NCI-H1092 treated with DMSO at 0.1 percent for 48 hours (cell line): ENCODE measurements around the gene BEST2.
A peak's percentile ranks its signal among the peaks of the same experiment; 100 is the strongest.

ENCODE experiments used
- DNase-seq: peaks from one replicate; lab custom pipeline; 2025; lab: John Stamatoyannopoulos, UW

BEST2 gene

GRCh38 chr19:12731337-12731736 lies 20.3 kb upstream of the BEST2 start:
- DNase-seq, result no peak

- no peak for DNase-seq
Measured at GRCh38 chr19:12733369-12734214, 18.0 kb upstream of the BEST2 start.

- DNase-seq, result peak; percentile 100
Measured at GRCh38 chr19:12736995-12737834, 14.4 kb upstream of the BEST2 start, which contains the start of gene GET3. GET3 (plus strand) TSS chr19:12737497; CDS start chr19:12737506, 9 bp downstream.

DNA sequence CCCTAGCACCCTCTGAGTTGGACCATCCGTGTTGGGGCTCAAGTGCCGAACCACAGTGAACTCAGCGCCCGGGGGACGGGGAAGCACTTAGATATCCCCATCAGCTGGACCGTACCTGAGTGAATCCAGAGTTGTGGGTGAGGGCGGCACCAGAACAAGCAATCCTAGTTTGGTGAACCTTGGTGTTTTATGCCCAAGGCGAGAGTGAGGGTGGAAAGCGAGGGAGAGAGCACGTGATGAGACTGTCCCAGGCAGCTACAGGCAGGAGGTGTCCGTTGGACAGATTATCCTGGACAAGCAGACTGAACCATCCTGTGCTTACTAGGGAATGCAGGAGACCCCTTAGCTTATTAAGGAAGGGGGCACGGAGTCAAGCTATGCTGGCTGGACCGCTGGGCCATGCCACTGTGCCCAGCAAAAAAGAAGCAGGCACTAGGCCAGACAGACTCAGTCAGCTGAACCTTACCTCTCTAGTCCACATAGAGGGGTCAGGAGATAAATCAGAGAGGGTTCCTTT lies 13.7 kb upstream of the BEST2 start:
- DNase-seq, result no peak

DNA sequence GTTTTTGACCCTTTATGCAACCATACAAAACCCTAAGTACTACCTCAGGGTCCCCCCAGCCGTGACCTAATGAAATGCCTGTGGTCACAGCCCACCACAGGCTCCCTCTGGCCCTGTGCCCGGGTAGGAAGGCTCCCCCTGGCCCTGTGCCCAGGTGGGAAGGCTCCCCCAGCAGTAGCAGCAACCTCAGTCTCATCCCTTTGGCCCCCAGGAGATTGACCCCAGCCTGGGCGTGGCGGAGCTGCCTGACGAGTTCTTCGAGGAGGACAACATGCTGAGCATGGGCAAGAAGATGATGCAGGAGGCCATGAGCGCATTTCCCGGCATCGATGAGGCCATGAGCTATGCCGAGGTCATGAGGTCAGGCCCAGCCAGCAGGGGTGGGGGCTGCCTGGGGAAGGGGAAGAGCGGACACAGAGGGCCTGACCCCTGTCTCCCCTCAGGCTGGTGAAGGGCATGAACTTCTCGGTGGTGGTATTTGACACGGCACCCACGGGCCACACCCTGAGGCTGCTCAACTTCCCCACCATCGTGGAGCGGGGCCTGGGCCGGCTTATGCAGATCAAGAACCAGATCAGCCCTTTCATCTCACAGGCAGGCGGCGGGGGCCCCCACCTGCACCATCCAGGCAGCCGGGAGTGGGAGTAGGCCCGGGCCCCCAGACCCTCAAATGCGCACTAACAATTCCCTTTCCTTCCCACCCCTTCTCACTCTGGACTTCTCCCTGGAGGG lies 6.3 kb upstream of the BEST2 start:
- no peak for DNase-seq

DNA sequence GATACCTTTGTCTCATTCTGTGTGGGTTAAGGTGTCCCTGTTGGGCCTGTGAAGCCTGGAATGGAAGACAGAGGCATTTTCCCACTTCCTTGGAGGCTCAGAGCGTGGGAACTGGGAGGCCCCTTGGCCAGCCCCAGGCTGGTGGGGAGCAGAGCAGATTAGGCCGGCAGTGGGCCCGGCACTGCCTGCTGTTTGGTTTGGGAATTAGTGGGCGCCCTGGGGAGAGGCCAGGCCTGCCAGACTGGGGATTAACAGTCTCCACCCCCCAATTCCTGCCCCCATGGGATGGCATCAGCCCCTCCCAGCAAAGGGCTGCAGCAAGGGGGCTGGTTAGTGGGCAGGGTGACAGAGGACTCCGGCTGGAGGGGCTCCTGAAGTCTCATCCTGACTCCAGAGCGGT lies 3.1 kb upstream of the BEST2 start:
- no peak for DNase-seq

DNA sequence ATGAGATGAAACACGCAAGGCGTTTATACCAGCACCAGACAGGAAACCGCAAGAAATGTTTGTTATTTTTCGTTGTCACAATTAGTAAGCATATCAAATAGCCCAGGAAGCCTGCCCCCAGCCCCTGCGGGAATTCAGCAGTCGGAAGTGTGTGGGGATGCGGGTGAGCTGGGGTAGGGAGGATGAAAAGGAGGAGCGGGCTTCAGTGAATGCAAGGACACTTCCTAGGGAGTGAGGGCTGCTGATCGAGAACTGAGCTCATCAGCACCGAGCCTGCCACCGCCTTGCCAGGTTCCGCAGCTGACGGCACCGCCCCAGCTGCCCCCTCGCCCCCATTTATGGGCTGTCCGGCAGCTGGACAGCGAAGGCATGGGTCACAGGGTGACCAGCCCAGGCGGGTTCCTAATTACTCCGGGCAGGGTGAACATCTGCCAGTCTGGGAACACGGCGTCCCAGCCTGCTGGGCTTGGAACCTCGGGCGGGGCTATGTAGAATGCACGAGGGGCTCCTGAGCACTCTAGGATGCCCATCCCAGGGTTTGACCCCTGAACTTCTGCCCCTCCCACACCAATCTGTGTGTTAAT lies 1.6 kb upstream of the BEST2 start:
- peak; percentile 3 for DNase-seq

- DNase-seq, result no peak
Measured at GRCh38 chr19:12750851-12751250, 740 bp upstream of the BEST2 start.

- no peak for DNase-seq
Measured at GRCh38 chr19:12752056-12752781, 628 bp downstream of the BEST2 start.

DNA sequence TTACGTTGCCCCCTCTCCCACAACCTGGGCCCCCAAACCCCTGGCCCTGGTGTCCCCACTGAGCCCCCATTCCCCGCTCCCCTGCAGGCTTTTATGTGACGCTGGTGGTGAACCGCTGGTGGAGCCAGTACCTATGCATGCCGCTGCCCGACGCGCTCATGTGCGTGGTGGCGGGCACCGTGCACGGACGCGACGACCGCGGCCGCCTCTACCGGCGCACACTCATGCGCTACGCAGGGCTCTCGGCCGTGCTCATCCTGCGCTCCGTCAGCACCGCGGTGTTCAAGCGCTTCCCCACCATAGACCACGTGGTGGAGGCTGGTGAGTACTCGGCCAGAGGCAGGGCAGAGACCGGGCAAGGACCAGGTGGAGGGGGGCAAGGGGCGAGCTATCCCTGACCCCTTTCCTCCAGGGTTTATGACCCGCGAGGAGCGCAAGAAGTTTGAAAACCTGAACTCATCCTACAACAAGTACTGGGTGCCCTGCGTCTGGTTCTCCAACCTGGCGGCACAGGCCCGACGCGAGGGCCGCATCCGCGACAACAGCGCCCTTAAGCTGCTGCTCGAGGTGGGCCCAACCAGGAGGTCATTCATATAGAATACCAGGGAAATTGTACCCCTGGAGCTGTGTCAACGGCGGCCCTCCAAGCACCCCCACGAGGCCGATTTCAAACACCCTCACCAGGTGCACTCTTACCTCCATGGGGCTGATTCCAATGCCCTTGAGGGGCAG lies 3.0 kb downstream of the BEST2 start:
- DNase-seq, result no peak

GRCh38 chr19:12756150-12756883 lies 4.7 kb downstream of the BEST2 start:
- no peak for DNase-seq

DNA sequence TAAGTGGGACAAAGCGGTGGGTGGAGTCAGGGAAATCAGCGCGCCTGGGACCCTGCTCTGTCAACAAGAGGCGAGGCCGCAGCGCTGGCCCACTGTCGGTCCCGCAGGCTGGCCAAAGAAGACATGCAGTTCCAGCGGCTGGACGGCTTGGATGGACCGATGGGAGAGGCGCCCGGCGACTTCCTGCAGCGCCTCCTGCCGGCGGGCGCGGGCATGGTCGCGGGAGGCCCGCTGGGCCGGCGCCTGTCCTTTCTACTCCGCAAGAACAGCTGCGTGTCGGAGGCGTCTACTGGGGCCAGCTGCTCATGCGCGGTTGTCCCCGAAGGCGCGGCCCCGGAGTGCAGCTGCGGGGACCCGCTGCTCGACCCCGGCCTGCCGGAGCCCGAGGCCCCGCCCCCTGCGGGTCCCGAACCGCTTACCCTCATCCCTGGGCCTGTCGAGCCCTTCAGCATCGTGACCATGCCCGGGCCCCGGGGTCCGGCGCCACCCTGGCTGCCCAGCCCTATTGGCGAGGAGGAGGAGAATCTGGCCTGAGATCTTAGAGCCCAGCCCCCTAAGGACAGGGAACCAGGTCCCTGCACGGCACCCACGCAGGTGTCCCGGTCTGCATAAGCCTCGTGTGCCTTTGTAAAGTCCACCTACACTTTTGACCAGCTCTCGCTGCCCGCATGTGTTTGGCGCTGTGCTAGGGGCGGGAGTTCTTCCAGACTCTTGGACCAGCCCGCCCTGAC lies 6.1 kb downstream of the BEST2 start:
- DNase-seq, result peak; percentile 69

DNA sequence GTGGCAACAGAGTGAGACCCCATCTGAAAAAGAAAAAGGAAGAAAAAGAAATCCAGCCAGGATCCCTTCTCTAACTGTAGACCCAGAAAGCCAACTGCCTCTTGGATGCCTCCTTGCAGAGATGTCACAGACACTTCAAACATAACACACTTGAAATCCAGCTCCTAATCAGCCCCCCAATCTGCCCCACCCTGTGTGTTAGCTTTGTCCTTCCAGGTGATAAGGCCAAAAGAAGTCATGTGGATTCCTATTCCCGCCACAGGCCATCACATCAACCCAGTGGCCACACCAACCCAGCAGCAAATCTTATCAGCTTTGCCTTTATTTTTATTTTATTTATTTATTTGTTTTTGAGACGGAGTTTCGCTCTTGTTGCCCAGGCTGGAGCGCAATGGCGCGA lies 8.1 kb downstream of the BEST2 start:
- no peak for DNase-seq

- DNase-seq, result no peak
Measured at GRCh38 chr19:12763100-12763499, 11.5 kb downstream of the BEST2 start.

DNA sequence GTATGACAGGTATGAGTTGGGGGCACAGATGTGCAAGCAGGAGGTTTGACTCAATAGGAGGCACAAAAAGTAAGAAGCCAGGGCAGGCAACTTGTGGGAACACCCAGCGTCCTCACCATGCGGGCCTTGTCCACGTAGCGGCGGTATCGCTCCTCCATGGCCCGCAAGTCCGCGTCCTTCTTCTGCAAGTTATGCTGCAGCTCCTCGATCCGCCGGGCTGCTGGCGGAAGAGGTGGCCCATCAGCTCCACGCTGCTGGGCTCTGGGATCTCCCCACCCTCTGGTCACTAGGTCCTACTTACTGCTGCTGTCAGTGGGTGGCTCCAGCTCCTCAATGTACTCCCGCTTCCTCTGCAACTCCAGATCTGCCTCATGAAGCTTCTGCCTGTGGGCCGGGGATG lies 13.1 kb downstream of the BEST2 start:
- no peak for DNase-seq

GRCh38 chr19:12766051-12766521 lies 14.5 kb downstream of the BEST2 start:
- DNase-seq, result peak; percentile 22

DNA sequence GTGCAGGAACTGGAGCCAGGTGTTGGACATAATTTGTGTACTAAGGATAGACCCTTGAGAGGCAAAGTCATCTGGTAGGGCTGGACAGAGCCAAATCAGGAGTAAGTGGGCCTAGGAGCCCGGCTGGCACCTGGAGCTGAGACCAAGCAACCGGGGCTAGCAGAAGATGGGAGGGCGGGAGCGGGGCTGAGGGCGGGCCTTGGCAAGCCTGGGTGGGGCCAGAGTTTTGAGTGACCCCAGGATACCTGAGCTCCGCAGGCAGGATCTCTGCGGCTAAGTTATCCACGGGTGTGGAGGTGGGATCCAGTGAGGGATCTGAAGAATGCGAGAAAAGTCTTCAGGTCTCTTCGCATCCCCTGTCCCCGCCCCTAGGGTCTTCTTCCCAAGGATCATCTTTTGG lies 15.6 kb downstream of the BEST2 start:
- DNase-seq, result no peak

- no peak for DNase-seq
Measured at GRCh38 chr19:12767666-12768065, 16.1 kb downstream of the BEST2 start.

- peak; percentile 27 for DNase-seq
Measured at GRCh38 chr19:12769689-12770088, 18.1 kb downstream of the BEST2 start.
